HEK293T (cell line): ENCODE measurements around the gene CGREF1.

Experiments
- CTCF ChIA-PET: fragments of 350-600 bp; formaldehyde crosslinking; extraction: SDS; loops from one replicate; lab custom pipeline; 2021; ENCODE audit warnings: antibody characterized with exemption, inconsistent platforms; lab: Yijun Ruan, JAX
- POLR2A ChIA-PET: fragments of 350-600 bp; formaldehyde crosslinking; extraction: SDS; loops from one replicate; lab custom pipeline; 2020; ENCODE audit warnings: antibody characterized with exemption, inconsistent platforms; lab: Yijun Ruan, JAX
- DNase-seq: peaks from one replicate; pipeline ENCODE4 v3.0.0; 2012; ENCODE audit warnings: mixed read lengths; ENCODE audit errors: extremely low spot score
- ARNT ChIP-seq: fragments of 450-650 bp; IDR thresholded peaks from 2 replicates; pipeline ENCODE4 v1.6.1; 2017; ENCODE audit warnings: mild to moderate bottlenecking
- BHLHE40 ChIP-seq: fragments of 450-650 bp; IDR thresholded peaks from 2 replicates; pipeline ENCODE4 v1.6.1; 2016; ENCODE audit warnings: mild to moderate bottlenecking, moderate library complexity, borderline replicate concordance
- CTBP1 ChIP-seq: fragments of 450-650 bp; IDR thresholded peaks from 2 replicates; pipeline ENCODE4 v1.6.1; 2016; ENCODE audit warnings: borderline replicate concordance
- ELF4 ChIP-seq: fragments of 450-650 bp; IDR thresholded peaks from 2 replicates; pipeline ENCODE4 v1.6.1; 2017; ENCODE audit warnings: antibody characterized with exemption
- FOXA1 ChIP-seq: fragments of 450-650 bp; IDR thresholded peaks from 2 replicates; pipeline ENCODE4 v1.6.1; 2016; ENCODE audit warnings: mild to moderate bottlenecking
- FOXK2 ChIP-seq: fragments of 450-650 bp; IDR thresholded peaks from 2 replicates; pipeline ENCODE4 v1.6.1; 2016; ENCODE audit warnings: mild to moderate bottlenecking
- FOXM1 ChIP-seq: fragments of 450-650 bp; IDR thresholded peaks from 2 replicates; pipeline ENCODE4 v1.6.1; 2017; ENCODE audit warnings: mild to moderate bottlenecking, borderline replicate concordance
- HDGF ChIP-seq: fragments of 450-650 bp; IDR thresholded peaks from 2 replicates; pipeline ENCODE4 v1.6.1; 2017; ENCODE audit warnings: antibody characterized with exemption, borderline replicate concordance
- L3MBTL2 ChIP-seq: fragments of 450-650 bp; conservative IDR thresholded peaks from 2 replicates; pipeline ENCODE4 v1.6.1; 2016; ENCODE audit warnings: mild to moderate bottlenecking
- LEF1 ChIP-seq: fragments of 450-650 bp; IDR thresholded peaks from 2 replicates; pipeline ENCODE4 v1.6.1; 2017; ENCODE audit warnings: mild to moderate bottlenecking, borderline replicate concordance
- NFRKB ChIP-seq: fragments of 450-650 bp; IDR thresholded peaks from 2 replicates; pipeline ENCODE4 v1.6.1; 2016; ENCODE audit warnings: mild to moderate bottlenecking, moderate library complexity
- SP1 ChIP-seq: fragments of 450-650 bp; IDR thresholded peaks from 2 replicates; pipeline ENCODE4 v1.6.1; 2017
- SUZ12 ChIP-seq: fragments of 450-650 bp; IDR thresholded peaks from 2 replicates; pipeline ENCODE4 v1.6.1; 2016; ENCODE audit warnings: mild to moderate bottlenecking
- TARDBP ChIP-seq: fragments of 450-650 bp; IDR thresholded peaks from 2 replicates; pipeline ENCODE4 v1.6.1; 2016
- ZNF384 ChIP-seq: fragments of 450-650 bp; IDR thresholded peaks from 2 replicates; pipeline ENCODE4 v1.6.1; 2016
- TF ChIP-seq, protein P1 (sequence below): fragments of 450-650 bp; IDR thresholded peaks from 2 replicates; pipeline ENCODE4 v1.6.1; 2016

Gene CGREF1

DNA sequence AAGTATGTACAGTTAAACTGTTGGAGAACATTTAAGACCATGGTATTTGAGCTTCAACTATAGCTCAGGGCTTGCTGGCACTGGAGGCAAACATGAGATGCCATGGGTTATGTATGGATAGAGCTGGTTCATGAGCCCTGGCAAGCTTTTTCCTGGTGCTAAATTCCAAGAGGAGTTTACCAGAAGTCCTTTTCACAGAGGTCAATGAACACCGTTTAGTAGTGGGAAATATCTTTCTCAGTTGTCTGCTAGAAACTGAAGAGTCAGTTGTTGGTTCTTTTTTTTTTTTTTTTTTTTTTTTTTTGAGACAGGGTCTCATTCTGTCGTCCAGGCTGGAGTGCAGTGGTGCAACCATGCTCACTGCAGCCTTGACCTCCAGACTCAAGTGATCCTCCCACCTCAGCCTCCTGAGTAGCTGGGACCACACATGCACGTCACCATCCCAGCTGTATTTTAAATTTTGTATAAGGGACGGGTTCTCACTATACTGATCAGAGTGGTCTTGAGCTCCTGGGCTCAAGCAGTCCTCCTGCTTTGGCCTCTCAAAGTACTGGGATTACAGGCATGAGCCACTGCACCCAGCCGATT is 31.0 kb downstream of the CGREF1 start:
- CTCF ChIA-PET, result interaction anchor here (0.6 to 1.8 kb wide), 7 partner anchors 12 to 216 kb away, joined by 3 to 6 read pairs (median 3); partner anchors contain the start of gene ABHD1

DNA sequence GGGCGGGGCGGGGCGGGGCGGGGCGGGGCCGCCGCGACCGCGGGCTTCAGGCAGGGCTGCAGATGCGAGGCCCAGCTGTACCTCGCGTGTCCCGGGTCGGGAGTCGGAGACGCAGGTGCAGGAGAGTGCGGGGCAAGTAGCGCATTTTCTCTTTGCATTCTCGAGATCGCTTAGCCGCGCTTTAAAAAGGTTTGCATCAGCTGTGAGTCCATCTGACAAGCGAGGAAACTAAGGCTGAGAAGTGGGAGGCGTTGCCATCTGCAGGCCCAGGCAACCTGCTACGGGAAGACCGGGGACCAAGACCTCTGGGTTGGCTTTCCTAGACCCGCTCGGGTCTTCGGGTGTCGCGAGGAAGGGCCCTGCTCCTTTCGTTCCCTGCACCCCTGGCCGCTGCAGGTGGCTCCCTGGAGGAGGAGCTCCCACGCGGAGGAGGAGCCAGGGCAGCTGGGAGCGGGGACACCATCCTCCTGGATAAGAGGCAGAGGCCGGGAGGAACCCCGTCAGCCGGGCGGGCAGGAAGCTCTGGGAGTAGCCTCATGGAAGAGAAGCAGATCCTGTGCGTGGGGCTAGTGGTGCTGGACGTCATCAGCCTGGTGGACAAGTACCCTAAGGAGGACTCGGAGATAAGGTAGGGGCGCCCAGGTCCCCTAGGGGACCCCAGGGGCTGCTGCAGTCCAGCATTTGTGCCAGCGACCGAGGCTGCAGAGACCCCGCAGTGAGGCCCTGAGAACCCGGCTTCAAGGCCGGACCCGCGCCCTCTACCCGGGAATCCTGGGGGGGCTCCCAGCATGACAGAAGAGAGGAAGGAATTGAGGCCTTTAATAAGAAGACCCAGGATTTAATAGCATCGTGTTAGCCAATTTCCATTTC is 32.0 kb downstream of the CGREF1 start, which contains the start of gene KHK:
KHK (plus strand) TSS at position 49 of the 870 bp plus-strand sequence; CDS start at position 537, 488 bp downstream.
- CTCF ChIA-PET, result interaction anchor here (0.6 to 1.8 kb wide), 9 partner anchors 13 to 216 kb away, joined by 3 to 6 read pairs (median 3); partner anchors contain the start of gene ABHD1
- TF ChIP-seq BHLHE40 (no peak), ELF4 (no peak), FOXM1 (no peak), HDGF (no peak), FOXK2 (no peak), NFRKB (no peak), ARNT (no peak), FOXA1 (no peak), ZNF384 (no peak), SUZ12 (no peak), L3MBTL2 (no peak)
- TF ChIP-seq, protein P1, sequence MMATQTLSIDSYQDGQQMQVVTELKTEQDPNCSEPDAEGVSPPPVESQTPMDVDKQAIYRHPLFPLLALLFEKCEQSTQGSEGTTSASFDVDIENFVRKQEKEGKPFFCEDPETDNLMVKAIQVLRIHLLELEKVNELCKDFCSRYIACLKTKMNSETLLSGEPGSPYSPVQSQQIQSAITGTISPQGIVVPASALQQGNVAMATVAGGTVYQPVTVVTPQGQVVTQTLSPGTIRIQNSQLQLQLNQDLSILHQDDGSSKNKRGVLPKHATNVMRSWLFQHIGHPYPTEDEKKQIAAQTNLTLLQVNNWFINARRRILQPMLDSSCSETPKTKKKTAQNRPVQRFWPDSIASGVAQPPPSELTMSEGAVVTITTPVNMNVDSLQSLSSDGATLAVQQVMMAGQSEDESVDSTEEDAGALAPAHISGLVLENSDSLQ, result no peak
- peak; percentile 51 for DNase-seq
- POLR2A ChIA-PET, result interaction anchor here (0.6 to 5.2 kb wide), 12 partner anchors 10 to 216 kb away, joined by 3 to 37 read pairs (median 3); partner anchors contain the start of genes ABHD1, AGBL5, ATRAID and OST4

More for the DNA sequence above, 31.0 kb downstream of the CGREF1 start:
- TF ChIP-seq ZNF384 (no peak), FOXA1 (no peak), ELF4 (no peak), L3MBTL2 (no peak)
- DNase-seq, result no peak
- POLR2A ChIA-PET, result interaction anchor here (0.9 to 5.2 kb wide), 6 partner anchors 9 to 215 kb away, joined by 3 to 37 read pairs (median 8); partner anchors contain the start of genes ABHD1, AGBL5 and OST4

DNA sequence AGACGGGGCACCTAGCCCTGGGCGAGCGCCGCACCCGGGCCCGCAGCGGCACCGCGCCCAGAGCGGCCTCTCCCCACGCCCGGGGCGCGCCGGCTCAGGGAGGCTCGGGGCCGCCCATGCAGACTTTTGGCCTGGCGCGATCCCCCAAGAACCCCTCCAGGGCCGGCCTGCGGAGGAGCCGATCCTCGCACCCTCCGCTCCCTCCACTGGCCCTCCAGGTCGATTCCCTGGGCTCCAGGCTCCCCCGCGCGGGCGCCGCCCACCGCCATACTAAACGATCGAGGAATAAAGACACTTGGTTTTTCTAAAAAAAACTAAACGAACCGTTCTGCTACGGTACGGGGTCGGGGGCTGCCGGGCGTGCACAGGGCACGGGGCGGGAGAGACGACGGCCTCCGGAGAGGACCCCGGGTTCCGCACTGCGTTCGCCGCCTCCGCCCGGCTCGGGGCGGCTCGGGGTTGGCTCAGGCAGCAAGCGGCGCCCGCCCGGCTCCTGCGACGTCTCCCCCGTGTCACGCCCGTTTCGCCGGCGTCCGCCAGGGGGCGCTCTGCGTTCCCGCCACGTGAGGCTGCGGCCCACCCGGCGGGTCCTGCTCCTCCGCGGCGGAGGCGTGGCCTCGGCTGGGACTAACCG is 32.7 kb downstream of the CGREF1 start:
- TF ChIP-seq ARNT (peak; percentile 47; the same call in 1 of the 2 replicates), HDGF (no peak), L3MBTL2 (peak; percentile 63), FOXM1 (no peak), ELF4 (no peak), BHLHE40 (no peak), FOXA1 (no peak), ZNF384 (no peak)
- TF ChIP-seq, protein P1, result no peak
- CTCF ChIA-PET, result interaction anchor here (0.9 to 1.8 kb wide), 5 partner anchors 13 to 105 kb away, joined by 3 to 6 read pairs (median 3); partner anchors contain the start of gene AGBL5
- peak; percentile 98 for DNase-seq
- POLR2A ChIA-PET, result interaction anchor here (0.6 to 7.4 kb wide), 10 partner anchors 9 to 217 kb away, joined by 3 to 76 read pairs (median 6); partner anchors contain the start of genes ABHD1, AGBL5, ATRAID and OST4

DNA sequence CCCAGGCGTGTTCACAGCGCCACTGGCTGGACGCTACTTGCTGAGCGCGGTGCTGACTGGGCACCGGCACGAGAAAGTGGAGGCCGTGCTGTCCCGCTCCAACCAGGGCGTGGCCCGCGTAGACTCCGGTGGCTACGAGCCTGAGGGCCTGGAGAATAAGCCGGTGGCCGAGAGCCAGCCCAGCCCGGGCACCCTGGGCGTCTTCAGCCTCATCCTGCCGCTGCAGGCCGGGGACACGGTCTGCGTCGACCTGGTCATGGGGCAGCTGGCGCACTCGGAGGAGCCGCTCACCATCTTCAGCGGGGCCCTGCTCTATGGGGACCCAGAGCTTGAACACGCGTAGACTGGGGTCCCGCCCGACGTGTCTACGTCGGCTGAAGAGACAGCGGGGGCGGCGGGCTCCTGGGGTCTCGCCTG is 33.2 kb downstream of the CGREF1 start:
- ChIA-PET POLR2A (interaction anchor here (0.6 to 7.4 kb wide), 7 partner anchors 11 to 126 kb away, joined by 3 to 76 read pairs (median 5); partner anchors contain the start of genes ABHD1, AGBL5, ATRAID and OST4), CTCF (interaction anchor here (0.6 to 1.4 kb wide), 5 partner anchors 11 to 131 kb away, joined by 3 to 6 read pairs (median 5); partner anchors contain the start of gene AGBL5)
- peak; percentile 35 for DNase-seq
- TF ChIP-seq NFRKB (no peak), L3MBTL2 (peak; percentile 10)

DNA sequence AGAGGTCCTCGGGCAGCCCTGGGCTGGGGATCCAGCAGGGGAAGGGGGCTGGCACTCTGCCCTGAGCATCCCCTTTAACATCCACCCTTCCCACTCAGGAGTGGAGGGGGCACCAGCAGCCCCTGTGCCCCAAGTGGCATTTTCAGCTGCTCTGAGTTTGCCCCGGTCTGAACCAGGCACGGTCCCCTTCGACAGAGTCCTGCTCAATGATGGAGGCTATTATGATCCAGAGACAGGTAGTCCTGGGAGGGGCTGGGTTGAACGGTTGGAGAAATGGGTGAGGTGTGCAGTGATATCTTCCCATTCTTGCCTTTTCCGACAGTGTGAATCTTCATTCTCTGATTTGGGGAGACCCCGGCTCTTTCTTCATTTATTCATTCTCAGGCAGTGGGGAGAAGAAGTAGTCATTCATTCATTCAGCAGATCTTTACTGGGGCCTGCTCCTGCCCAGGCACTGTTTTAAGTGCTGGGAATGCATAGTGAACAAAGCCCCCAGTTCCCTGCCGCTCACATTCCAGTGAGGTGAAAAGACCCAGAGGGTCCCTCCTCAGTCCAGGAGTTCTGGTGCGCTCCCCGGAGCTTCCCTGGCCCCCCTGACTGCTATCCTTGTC is 33.8 kb downstream of the CGREF1 start:
- DNase-seq, result no peak

More for the DNA sequence above, 33.8 kb downstream of the CGREF1 start:
- TF ChIP-seq FOXA1, result no peak
- TF ChIP-seq SP1, result no peak
- TF ChIP-seq SUZ12, result no peak
- TF ChIP-seq ARNT, result no peak
- TF ChIP-seq FOXM1, result no peak
- TF ChIP-seq NFRKB, result no peak
- TF ChIP-seq ZNF384, result no peak
- TF ChIP-seq BHLHE40, result no peak
- TF ChIP-seq LEF1, result no peak
- TF ChIP-seq CTBP1, result no peak
- TF ChIP-seq L3MBTL2, result no peak
- no peak for TF ChIP-seq TARDBP
- no peak for TF ChIP-seq ELF4
- no peak for TF ChIP-seq FOXK2
- no peak for TF ChIP-seq HDGF
- ChIA-PET CTCF (interaction anchor here (0.6 to 1.4 kb wide), 5 partner anchors 12 to 130 kb away, joined by 3 to 6 read pairs (median 5); partner anchors contain the start of gene AGBL5), POLR2A (interaction anchor here (0.6 to 7.4 kb wide), 5 partner anchors 13 to 123 kb away, joined by 3 to 76 read pairs (median 5); partner anchors contain the start of genes ABHD1, AGBL5 and OST4)
